ENCODE measurements around the gene FTO.

FTO gene

GRCh38 chr16:53782148-53782547 lies 78.2 kb downstream of the FTO start:
- H3K4me3 ChIP-seq (ENCODE audit: low read depth, low read length) = no peak overlapping the region
- TF ChIP-seq CTCF (IDR thresholded peaks at IDR 0.05; ENCODE audit: insufficient read depth, low read depth, low read length, missing control alignments) = no peak
- DNase-seq (ENCODE audit: low read depth) = no peak

- no peak for DNase-seq (ENCODE audit: low read depth)
- TF ChIP-seq CTCF (IDR thresholded peaks at IDR 0.05; ENCODE audit: insufficient read depth, low read depth, low read length, missing control alignments) = no peak
- H3K4me3 ChIP-seq (ENCODE audit: low read depth, low read length) = no peak overlapping the region
Measured at GRCh38 chr16:53784291-53784690, 80.3 kb downstream of the FTO start.

GRCh38 chr16:53785044-53785443 lies 81.1 kb downstream of the FTO start:
- no peak for DNase-seq (ENCODE audit: low read depth)
- H3K4me3 ChIP-seq (ENCODE audit: low read depth, low read length) = no peak overlapping the region
- no peak for TF ChIP-seq CTCF (IDR thresholded peaks at IDR 0.05; ENCODE audit: insufficient read depth, low read depth, low read length, missing control alignments)

GRCh38 chr16:53785916-53786315 lies 82.0 kb downstream of the FTO start:
- no peak overlapping the region for H3K4me3 ChIP-seq (ENCODE audit: low read depth, low read length)
- no peak for DNase-seq (ENCODE audit: low read depth)
- no peak for TF ChIP-seq CTCF (IDR thresholded peaks at IDR 0.05; ENCODE audit: insufficient read depth, low read depth, low read length, missing control alignments)

GRCh38 chr16:53787423-53787822 lies 83.5 kb downstream of the FTO start:
- H3K4me3 ChIP-seq (ENCODE audit: low read depth, low read length) = no peak overlapping the region
- no peak for TF ChIP-seq CTCF (IDR thresholded peaks at IDR 0.05; ENCODE audit: insufficient read depth, low read depth, low read length, missing control alignments)
- no peak for DNase-seq (ENCODE audit: low read depth)

- no peak overlapping the region for H3K4me3 ChIP-seq (ENCODE audit: low read depth, low read length)
- TF ChIP-seq CTCF (IDR thresholded peaks at IDR 0.05; ENCODE audit: insufficient read depth, low read depth, low read length, missing control alignments) = no peak
- no peak for DNase-seq (ENCODE audit: low read depth)
Measured at GRCh38 chr16:53789137-53789536, 85.2 kb downstream of the FTO start.

GRCh38 chr16:53792161-53792951 lies 88.4 kb downstream of the FTO start:
- H3K4me3 ChIP-seq (ENCODE audit: low read depth, low read length) = no peak overlapping the region
- DNase-seq (ENCODE audit: low read depth) = no peak
- TF ChIP-seq CTCF (IDR thresholded peaks at IDR 0.05; ENCODE audit: insufficient read depth, low read depth, low read length, missing control alignments) = no peak

Measured in GM12865 (cell line).